Liver (tissue), 9 donors: ENCODE results near the gene RELL2. TPM values are rescaled to one million over a fixed set of nuclear protein-coding genes. Genes with fewer than 3 reads are reported as not detected.

Source experiments
- DNase-seq: peaks from one replicate; pipeline ENCODE4 v3.0.0-alpha.2; 2017; ENCODE audit warnings: low spot score
- H3K27ac ChIP-seq, 2 donors: one replicate each; pipeline ENCODE4 v1.7.0; 2013; ENCODE audit warnings: inconsistent platforms in 2 of 2, low read length in 2 of 2, control low read depth in 1 of 2, low read depth in 1 of 2, mild to moderate bottlenecking in 1 of 2
- H3K27me3 ChIP-seq, 4 donors: one replicate each; pipeline versions ENCODE4 v1.6.1 to v1.7.0; 2013; ENCODE audit warnings: low read length in 3 of 4, inconsistent platforms in 1 of 4, mild to moderate bottlenecking in 1 of 4, moderate library complexity in 1 of 4; ENCODE audit not compliant: control insufficient read depth in 4 of 4, insufficient read depth in 4 of 4
- H3K36me3 ChIP-seq, 4 donors: one replicate each; pipeline versions ENCODE4 v1.6.1 to v1.7.0; 2013; ENCODE audit warnings: low read length in 3 of 4, mild to moderate bottlenecking in 3 of 4, low read depth in 1 of 4, moderate library complexity in 1 of 4; ENCODE audit not compliant: control insufficient read depth in 4 of 4, insufficient read depth in 3 of 4
- H3K4me1 ChIP-seq, 4 donors: one replicate each; pipeline versions ENCODE4 v1.6.1 to v1.7.0; 2013; ENCODE audit warnings: low read length in 3 of 4, mild to moderate bottlenecking in 3 of 4, moderate library complexity in 1 of 4; ENCODE audit not compliant: control insufficient read depth in 4 of 4, insufficient read depth in 4 of 4
- H3K4me3 ChIP-seq, 3 donors: one replicate each; pipeline versions ENCODE4 v1.6.1 to v1.7.0; 2013; ENCODE audit warnings: low read length in 3 of 3, control low read depth in 1 of 3, low read depth in 1 of 3, mild to moderate bottlenecking in 1 of 3
- H3K9ac ChIP-seq, 2 donors: one replicate each; pipeline ENCODE4 v1.7.0; 2013; ENCODE audit warnings: low read length in 2 of 2, mild to moderate bottlenecking in 2 of 2, moderate library complexity in 2 of 2, control low read depth in 1 of 2, low read depth in 1 of 2
- H3K9me3 ChIP-seq, 4 donors: one replicate each; pipeline versions ENCODE4 v1.6.1 to v1.7.0; 2013; ENCODE audit warnings: low read length in 3 of 4; ENCODE audit not compliant: control insufficient read depth in 4 of 4
- EGR1 ChIP-seq, 2 donors: IDR thresholded peaks; 2 replicates each; pipeline ENCODE4 v1.6.1; 2016 to 2018; ENCODE audit warnings: antibody characterized with exemption in 2 of 2, low read depth in 2 of 2
- FOXA1 ChIP-seq: IDR thresholded peaks from 2 replicates; pipeline ENCODE4 v1.6.1; 2016; ENCODE audit warnings: antibody characterized with exemption
- FOXA2 ChIP-seq: IDR thresholded peaks from 2 replicates; pipeline ENCODE4 v1.6.1; 2016; ENCODE audit warnings: antibody characterized with exemption
- GABPA ChIP-seq, 2 donors: IDR thresholded peaks in 1 of 2; conservative IDR thresholded peaks in 1 of 2; 2 replicates each; pipeline ENCODE4 v1.6.1; 2016; ENCODE audit warnings: antibody characterized with exemption in 2 of 2, mild to moderate bottlenecking in 1 of 2, moderate library complexity in 1 of 2
- HNF4A ChIP-seq, 2 donors: conservative IDR thresholded peaks; 2 replicates each; pipeline ENCODE4 v1.6.1; 2016; ENCODE audit warnings: antibody characterized with exemption in 2 of 2, mild to moderate bottlenecking in 2 of 2
- HNF4G ChIP-seq: IDR thresholded peaks from 2 replicates; pipeline ENCODE4 v1.6.1; 2016; ENCODE audit warnings: antibody characterized with exemption
- JUND ChIP-seq, 2 donors: IDR thresholded peaks; 2 replicates each; pipeline ENCODE4 v1.6.1; 2016; ENCODE audit warnings: antibody characterized with exemption in 2 of 2
- NR2F2 ChIP-seq: IDR thresholded peaks from 2 replicates; pipeline ENCODE4 v1.6.1; 2016; ENCODE audit warnings: antibody characterized with exemption
- RAD21 ChIP-seq, 2 donors: IDR thresholded peaks; 2 replicates each; pipeline ENCODE4 v1.6.1; 2016; ENCODE audit warnings: antibody characterized with exemption in 2 of 2, mild to moderate bottlenecking in 2 of 2
- RXRA ChIP-seq, 2 donors: IDR thresholded peaks; 2 replicates each; pipeline ENCODE4 v1.6.1; 2017 to 2018; ENCODE audit warnings: antibody characterized with exemption in 2 of 2, mild to moderate bottlenecking in 1 of 2
- SP1 ChIP-seq: IDR thresholded peaks from 2 replicates; pipeline ENCODE4 v1.6.1; 2018; ENCODE audit warnings: antibody characterized with exemption, mild to moderate bottlenecking
- TAF1 ChIP-seq: conservative IDR thresholded peaks from 2 replicates; pipeline ENCODE4 v1.6.1; 2016; ENCODE audit warnings: antibody characterized with exemption, mild to moderate bottlenecking
- YY1 ChIP-seq: IDR thresholded peaks from 2 replicates; pipeline ENCODE4 v1.6.1; 2016; ENCODE audit warnings: antibody characterized with exemption, mild to moderate bottlenecking
- WGBS: extraction: QIAGEN DNeasy Blood & Tissue Kit; methylation state at CpG from one replicate; pipeline ENCODE4 v1.1.7; 2013; 5-methylcytosine and 5-hydroxymethylcytosine counted together
- polyA plus RNA-seq, 2 donors: library from polyadenylated mRNA; stranded (reverse) in 1 of 2; unstranded in 1 of 2; fragments of 200-250 nt in 1 of 2; fragments of >200 nt in 1 of 2; fragmentation: Nextera tagmentation in 1 of 2; extraction: Ambion mirVana in 1 of 2; gene quantifications; one replicate each; pipeline versions ENCODE4 v1.2.1 to v1.2.3, GENCODE V29; 2013 to 2015
- total RNA-seq, 2 donors: library from RNA; depleted of rRNA; stranded (reverse); fragments of >200 nt; gene quantifications; one replicate each; pipeline ENCODE4 v1.2.3, GENCODE V29; 2014
- TF ChIP-seq, protein P1 (sequence below): IDR thresholded peaks from 2 replicates; pipeline ENCODE4 v1.6.1; 2016; ENCODE audit warnings: antibody characterized with exemption
- TF ChIP-seq, protein P2 (sequence below): IDR thresholded peaks from 2 replicates; pipeline ENCODE4 v1.6.1; 2016; ENCODE audit warnings: antibody characterized with exemption
- TF ChIP-seq, protein P3 (sequence below): IDR thresholded peaks from 2 replicates; pipeline ENCODE4 v1.6.1; 2016; ENCODE audit warnings: antibody characterized with exemption, mild to moderate bottlenecking
- TF ChIP-seq, protein P4 (sequence below): fragments of 150-350 bp; IDR thresholded peaks from 2 replicates; pipeline ENCODE4 v1.5.1; 2017; ENCODE audit warnings: improper control_type of control experiment, low read depth, low read length; ENCODE audit not compliant: missing input control
- TF ChIP-seq, protein P5 (sequence below): IDR thresholded peaks from 2 replicates; pipeline ENCODE4 v1.6.1; 2016; ENCODE audit warnings: antibody characterized with exemption
- donor health status: healthy.
- donor health status: healthy.
- donor health status: healthy.
- donor health status: healthy.
- donor health status: healthy.

The RELL2 gene
- total and polyA plus RNA-seq, 4 donors, result 0.47 to 1.3 (median 0.88) TPM

DNA sequence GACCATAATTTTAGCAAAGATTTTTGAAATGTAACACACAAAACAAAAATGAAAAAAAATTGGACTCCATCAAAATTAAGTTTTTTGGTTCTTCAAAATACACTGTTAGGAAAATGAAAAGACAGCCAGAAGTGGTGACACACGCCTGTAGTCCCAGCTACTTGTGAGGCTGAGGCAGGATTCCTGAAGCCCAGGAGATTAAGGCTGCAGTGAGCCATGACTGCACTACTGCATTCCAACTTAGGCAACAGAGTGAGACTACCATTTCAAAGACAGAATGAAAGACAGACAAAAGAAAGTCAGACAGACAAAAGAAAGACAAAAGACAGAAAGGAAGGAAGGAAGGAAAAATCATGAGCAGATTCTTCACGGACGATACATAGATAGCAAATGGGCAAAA, 25.5 kb upstream of the RELL2 start:
- Histone ChIP-seq H3K27ac (no peak overlapping the region), H3K9me3 (no peaks in the 10 kb centered on the region), H3K27me3 (no peaks in the 10 kb centered on the region), H3K9ac (no peak overlapping the region), H3K4me3 (no peak overlapping the region), H3K36me3 (no peaks in the 10 kb centered on the region), H3K4me1 (peaks cover 22 to 73% (median 56%) of the 10 kb centered on the region in 4 donors)
- WGBS, result 89% methylated on average over 3 of the region's 3 CpGs
- DNase-seq, result no peak
- TF ChIP-seq NR2F2 (no peak), RXRA (IDR thresholded peaks at IDR 0.05) (no peak), FOXA2 (no peak), FOXA1 (no peak), GABPA (IDR thresholded peaks at IDR 0.05 in 1 of 2, conservative IDR thresholded peaks at IDR 0.05 in 1 of 2) (no peak), RAD21 (IDR thresholded peaks at IDR 0.05) (no peak), SP1 (no peak), HNF4A (conservative IDR thresholded peaks at IDR 0.05) (no peak), HNF4G (no peak), JUND (IDR thresholded peaks at IDR 0.05) (no peak), EGR1 (IDR thresholded peaks at IDR 0.05; ENCODE audit: low read depth in 2 of 2) (no peak), TAF1 (no peak), YY1 (no peak)
- TF ChIP-seq, protein P1, sequence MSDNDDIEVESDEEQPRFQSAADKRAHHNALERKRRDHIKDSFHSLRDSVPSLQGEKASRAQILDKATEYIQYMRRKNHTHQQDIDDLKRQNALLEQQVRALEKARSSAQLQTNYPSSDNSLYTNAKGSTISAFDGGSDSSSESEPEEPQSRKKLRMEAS, result no peak
- TF ChIP-seq, protein P2, sequence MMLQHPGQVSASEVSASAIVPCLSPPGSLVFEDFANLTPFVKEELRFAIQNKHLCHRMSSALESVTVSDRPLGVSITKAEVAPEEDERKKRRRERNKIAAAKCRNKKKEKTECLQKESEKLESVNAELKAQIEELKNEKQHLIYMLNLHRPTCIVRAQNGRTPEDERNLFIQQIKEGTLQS, result no peak
- TF ChIP-seq, protein P3, sequence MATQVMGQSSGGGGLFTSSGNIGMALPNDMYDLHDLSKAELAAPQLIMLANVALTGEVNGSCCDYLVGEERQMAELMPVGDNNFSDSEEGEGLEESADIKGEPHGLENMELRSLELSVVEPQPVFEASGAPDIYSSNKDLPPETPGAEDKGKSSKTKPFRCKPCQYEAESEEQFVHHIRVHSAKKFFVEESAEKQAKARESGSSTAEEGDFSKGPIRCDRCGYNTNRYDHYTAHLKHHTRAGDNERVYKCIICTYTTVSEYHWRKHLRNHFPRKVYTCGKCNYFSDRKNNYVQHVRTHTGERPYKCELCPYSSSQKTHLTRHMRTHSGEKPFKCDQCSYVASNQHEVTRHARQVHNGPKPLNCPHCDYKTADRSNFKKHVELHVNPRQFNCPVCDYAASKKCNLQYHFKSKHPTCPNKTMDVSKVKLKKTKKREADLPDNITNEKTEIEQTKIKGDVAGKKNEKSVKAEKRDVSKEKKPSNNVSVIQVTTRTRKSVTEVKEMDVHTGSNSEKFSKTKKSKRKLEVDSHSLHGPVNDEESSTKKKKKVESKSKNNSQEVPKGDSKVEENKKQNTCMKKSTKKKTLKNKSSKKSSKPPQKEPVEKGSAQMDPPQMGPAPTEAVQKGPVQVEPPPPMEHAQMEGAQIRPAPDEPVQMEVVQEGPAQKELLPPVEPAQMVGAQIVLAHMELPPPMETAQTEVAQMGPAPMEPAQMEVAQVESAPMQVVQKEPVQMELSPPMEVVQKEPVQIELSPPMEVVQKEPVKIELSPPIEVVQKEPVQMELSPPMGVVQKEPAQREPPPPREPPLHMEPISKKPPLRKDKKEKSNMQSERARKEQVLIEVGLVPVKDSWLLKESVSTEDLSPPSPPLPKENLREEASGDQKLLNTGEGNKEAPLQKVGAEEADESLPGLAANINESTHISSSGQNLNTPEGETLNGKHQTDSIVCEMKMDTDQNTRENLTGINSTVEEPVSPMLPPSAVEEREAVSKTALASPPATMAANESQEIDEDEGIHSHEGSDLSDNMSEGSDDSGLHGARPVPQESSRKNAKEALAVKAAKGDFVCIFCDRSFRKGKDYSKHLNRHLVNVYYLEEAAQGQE, result no peak
- TF ChIP-seq, protein P4, sequence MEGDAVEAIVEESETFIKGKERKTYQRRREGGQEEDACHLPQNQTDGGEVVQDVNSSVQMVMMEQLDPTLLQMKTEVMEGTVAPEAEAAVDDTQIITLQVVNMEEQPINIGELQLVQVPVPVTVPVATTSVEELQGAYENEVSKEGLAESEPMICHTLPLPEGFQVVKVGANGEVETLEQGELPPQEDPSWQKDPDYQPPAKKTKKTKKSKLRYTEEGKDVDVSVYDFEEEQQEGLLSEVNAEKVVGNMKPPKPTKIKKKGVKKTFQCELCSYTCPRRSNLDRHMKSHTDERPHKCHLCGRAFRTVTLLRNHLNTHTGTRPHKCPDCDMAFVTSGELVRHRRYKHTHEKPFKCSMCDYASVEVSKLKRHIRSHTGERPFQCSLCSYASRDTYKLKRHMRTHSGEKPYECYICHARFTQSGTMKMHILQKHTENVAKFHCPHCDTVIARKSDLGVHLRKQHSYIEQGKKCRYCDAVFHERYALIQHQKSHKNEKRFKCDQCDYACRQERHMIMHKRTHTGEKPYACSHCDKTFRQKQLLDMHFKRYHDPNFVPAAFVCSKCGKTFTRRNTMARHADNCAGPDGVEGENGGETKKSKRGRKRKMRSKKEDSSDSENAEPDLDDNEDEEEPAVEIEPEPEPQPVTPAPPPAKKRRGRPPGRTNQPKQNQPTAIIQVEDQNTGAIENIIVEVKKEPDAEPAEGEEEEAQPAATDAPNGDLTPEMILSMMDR, result no peak
- TF ChIP-seq, protein P5, sequence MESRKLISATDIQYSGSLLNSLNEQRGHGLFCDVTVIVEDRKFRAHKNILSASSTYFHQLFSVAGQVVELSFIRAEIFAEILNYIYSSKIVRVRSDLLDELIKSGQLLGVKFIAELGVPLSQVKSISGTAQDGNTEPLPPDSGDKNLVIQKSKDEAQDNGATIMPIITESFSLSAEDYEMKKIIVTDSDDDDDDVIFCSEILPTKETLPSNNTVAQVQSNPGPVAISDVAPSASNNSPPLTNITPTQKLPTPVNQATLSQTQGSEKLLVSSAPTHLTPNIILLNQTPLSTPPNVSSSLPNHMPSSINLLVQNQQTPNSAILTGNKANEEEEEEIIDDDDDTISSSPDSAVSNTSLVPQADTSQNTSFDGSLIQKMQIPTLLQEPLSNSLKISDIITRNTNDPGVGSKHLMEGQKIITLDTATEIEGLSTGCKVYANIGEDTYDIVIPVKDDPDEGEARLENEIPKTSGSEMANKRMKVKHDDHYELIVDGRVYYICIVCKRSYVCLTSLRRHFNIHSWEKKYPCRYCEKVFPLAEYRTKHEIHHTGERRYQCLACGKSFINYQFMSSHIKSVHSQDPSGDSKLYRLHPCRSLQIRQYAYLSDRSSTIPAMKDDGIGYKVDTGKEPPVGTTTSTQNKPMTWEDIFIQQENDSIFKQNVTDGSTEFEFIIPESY, result no peak

DNA sequence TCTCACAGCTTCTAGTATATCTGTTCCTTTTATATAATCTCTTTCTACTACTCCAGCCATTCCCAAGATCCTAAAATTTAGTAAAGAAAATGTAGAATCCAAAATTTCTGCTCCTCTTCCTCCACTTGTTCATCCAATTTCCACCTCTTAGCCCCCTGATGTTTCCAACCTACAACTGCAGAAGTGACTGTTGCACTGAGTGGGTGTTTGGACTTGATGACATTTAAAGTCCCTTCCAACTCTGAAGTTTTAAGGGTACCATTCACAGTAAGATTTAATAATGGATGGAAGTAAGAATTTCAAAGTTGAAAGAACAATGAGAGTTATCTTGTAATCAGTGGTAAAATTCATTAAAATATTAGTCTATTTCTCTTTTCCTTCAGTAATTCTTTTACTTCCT, 23.5 kb upstream of the RELL2 start:
- Histone ChIP-seq H3K27me3 (no peaks in the 10 kb centered on the region), H3K9ac (no peak overlapping the region), H3K4me1 (peaks cover 15 to 74% (median 57%) of the 10 kb centered on the region in 4 donors), H3K9me3 (no peaks in the 10 kb centered on the region), H3K4me3 (no peak overlapping the region), H3K27ac (no peak overlapping the region), H3K36me3 (no peaks in the 10 kb centered on the region)
- DNase-seq, result no peak
- TF ChIP-seq HNF4A (conservative IDR thresholded peaks at IDR 0.05) (no peak), TAF1 (no peak), RAD21 (IDR thresholded peaks at IDR 0.05) (no peak), EGR1 (IDR thresholded peaks at IDR 0.05; ENCODE audit: low read depth in 2 of 2) (peak in 1 of 2 donors; percentile 15), NR2F2 (no peak)
- TF ChIP-seq, protein P4, result no peak
- TF ChIP-seq, protein P1, result no peak
